GM10266 (cell line): ENCODE data around the gene CFAP99.

Source experiments
- DNase-seq: peaks from one replicate; pipeline ENCODE4 v3.0.0; 2012; ENCODE audit errors: extremely low spot score
- TF ChIP-seq, protein P1 (sequence below): IDR thresholded peaks from 2 replicates; pipeline ENCODE4 v1.5.1; 2012; ENCODE audit warnings: mild to moderate bottlenecking, low read depth; ENCODE audit not compliant: control insufficient read depth, insufficient read depth; ENCODE audit errors: missing control alignments

Gene CFAP99

DNA sequence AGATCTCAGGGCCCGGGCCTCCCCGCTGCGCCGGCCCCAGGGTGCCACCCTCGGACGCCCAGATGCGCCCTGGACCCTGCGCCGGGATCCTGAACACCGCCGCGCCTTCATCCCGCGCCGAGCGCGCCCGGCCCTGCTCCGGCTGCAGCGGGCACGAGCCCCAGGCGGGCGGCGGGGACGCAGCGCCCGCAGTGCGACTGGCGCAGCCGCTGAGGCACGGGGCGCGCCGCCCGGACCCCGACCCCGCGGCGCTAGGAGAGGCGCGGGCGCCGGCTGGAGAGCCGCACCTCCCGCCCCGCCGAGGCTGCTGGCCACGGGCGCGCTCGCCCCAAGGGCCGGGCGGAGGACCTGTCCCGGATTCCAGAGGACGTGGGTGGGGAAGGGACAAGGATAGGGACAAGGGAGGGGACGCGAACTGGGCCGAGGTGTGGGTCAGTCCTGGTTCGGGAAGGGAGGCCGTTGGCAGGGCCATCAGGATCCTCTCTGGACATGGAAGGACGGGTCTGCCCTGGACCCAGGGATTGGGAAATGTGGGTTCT lies 1.5 kb upstream of the CFAP99 start:
- DNase-seq = no peak
- TF ChIP-seq, protein P1, sequence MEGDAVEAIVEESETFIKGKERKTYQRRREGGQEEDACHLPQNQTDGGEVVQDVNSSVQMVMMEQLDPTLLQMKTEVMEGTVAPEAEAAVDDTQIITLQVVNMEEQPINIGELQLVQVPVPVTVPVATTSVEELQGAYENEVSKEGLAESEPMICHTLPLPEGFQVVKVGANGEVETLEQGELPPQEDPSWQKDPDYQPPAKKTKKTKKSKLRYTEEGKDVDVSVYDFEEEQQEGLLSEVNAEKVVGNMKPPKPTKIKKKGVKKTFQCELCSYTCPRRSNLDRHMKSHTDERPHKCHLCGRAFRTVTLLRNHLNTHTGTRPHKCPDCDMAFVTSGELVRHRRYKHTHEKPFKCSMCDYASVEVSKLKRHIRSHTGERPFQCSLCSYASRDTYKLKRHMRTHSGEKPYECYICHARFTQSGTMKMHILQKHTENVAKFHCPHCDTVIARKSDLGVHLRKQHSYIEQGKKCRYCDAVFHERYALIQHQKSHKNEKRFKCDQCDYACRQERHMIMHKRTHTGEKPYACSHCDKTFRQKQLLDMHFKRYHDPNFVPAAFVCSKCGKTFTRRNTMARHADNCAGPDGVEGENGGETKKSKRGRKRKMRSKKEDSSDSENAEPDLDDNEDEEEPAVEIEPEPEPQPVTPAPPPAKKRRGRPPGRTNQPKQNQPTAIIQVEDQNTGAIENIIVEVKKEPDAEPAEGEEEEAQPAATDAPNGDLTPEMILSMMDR = no peak

DNA sequence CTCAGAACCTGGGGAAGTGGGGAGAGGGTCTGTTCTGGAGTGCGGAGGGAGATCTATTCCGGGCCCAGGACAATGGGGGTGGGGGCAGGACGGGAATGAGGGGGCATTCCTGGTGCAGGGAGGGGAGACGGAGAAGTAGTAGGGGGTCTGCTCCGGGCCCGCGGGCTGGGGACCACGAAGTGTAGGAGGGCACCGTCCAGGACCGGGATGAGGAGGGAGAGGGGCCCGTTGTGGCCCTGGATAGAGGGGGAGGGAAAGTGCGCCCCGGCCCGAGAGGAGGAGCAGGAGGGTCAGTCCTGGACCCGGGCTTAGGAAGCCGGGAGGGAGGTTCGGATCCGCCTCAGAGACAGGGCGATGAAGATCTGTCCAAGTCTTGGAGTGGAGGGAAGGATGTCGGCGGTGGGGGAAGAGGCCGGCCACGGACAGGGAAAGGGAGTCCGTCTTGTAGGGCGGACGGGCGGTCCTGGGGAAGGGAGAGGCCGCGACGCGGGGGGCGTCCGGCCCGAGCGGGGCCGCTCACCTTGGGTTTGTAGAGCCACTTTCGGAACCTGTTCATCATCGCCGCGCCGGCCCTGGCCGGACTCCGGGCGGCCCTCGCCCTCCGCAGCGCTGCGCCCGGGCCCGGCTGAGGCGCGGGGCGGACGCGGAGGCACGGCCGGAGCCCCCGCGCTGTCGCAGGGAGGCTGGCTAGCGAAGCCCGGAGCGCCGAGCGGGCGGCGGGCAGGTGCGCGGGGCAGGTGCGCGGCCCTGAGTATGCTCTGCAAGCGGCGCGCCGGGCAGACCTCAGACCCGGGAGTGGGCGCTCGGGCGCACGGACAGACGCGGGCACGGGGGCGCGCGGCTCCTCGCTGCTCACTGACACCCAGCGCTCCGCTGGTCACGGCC lies 748 bp upstream of the CFAP99 start, which contains the start of gene ZFYVE28:
Gene ZFYVE28, minus strand, starts transcription at position 881 of the 885 bp plus-strand sequence. Its CDS starts 322 bp downstream, at position 559.
- no peak for DNase-seq
- TF ChIP-seq, protein P1 = no peak

DNA sequence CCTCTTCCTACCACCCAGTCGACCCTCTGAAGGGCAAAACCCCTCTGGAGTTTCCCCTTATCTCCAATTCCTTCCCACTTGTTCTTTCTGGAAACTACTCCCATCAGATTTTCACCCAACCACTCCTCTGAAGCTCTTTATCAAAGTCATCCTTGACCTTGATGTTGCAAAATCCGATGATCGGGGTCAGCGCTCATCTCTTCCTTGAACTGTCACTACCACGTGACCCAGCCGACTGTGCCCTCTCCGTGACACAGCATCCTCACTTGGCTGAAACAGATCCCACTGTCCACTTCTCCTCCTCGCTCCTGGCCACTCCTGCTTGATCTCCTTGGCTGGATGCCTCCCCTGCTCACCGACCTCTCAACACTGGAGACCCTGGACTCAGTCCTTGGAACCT lies 1.1 kb downstream of the CFAP99 start:
- TF ChIP-seq, protein P1 = no peak
- no peak for DNase-seq

DNA sequence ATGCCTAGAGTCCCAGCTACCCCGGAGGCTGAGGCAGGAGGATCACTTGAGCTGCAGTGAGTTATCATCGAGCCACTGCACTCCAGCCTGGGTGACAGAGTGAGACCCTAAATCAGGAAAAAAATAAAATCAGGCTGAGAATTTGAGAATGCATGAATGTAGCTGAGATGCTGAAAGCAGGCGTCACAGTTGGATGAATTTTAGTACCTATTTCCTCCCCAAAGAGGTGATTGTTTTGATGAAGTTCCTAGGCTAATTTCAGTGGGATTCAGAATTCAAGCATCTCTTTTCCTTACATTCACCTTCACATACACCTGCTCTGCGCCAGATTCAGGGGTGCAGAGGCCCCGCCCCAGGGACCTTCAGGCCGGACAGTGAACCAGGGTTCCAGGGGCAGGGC lies 3.2 kb downstream of the CFAP99 start:
- DNase-seq = no peak
- TF ChIP-seq, protein P1 = no peak

DNA sequence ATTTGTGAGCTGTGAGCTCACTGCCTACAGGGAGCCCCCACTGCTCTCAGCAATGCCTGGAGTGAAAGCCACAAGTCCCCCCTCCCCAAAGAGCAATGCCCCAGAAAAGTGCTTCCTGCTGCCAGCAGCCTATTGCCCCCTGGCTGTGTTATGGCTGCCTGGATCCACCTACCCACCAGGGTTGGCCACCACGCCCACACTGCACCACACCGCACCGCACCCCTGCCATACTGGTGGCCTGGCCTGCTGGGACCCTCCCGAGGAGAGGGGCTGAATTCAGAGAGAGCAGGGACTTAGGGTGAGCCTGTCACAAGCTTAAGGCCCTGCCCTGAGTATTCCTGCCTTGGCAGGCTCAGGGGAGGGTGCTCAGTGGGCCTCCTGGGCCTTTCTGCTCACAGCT lies 4.3 kb downstream of the CFAP99 start:
- DNase-seq = no peak
- TF ChIP-seq, protein P1 = no peak

DNA sequence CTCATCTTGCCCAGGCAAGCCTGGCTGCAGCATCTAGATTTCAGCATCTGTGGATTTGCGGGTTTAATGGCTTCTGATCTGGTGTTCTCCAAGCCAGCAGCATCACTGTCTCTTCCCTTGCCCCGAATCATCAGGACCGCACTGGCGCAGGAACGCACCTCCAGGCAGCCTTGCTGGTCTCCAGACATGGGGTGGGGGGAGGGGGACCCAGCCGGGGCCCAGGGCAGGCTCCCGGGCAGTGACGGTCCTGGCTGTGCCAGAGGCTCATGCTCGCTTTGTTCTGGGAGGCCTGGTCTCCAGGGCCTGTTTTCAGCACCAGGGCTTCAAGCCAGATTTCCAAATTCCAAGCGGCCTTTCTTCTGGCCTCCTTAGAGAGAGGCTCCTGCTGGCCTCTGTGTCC lies 4.9 kb downstream of the CFAP99 start:
- TF ChIP-seq, protein P1 = no peak
- DNase-seq = no peak

DNA sequence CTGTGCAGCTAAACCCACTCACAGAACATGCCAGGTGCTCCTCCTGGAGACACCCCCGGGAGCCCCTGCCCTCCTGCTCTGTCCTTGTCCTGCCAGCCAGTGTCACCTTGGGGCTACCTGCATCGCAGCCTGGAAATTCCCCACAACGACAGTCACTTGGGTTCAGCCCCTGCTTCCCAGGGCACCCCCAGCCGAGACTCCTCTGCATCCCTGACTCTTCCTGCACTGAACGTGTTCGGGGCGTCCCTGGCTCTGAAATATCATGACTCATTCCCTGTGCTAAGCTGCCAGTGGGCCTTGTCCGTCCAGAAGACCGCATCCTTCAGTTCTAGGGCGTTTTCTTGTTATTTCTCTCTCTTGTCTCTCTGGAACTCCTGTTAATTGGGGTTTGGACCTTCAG lies 5.8 kb downstream of the CFAP99 start:
- TF ChIP-seq, protein P1 = no peak

More for the DNA sequence above, 5.8 kb downstream of the CFAP99 start:
- no peak for DNase-seq
